ENCODE measurements around the gene OR2AG2.

The OR2AG2 gene

DNA sequence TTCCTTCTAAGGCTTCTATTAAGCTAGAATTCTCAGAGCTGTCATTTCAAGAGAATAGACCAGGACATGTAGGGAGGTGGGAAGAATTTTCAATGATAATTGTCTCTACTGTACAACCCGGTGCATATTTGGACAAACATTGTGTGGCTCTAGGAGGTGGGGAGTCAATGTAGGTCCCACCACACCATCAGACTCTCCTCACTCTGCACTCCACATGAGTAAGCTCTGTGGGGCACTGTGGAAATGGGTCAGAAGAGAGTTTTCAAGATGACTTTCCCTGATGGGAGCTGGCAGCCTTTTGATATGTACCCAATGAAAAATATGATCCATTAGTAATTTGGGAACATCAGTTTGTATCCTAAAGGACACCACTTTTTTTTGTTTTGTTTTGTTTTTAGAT lies 33.2 kb downstream of the OR2AG2 start:
- no peak for DNase-seq (ENCODE audit: low spot score)

DNA sequence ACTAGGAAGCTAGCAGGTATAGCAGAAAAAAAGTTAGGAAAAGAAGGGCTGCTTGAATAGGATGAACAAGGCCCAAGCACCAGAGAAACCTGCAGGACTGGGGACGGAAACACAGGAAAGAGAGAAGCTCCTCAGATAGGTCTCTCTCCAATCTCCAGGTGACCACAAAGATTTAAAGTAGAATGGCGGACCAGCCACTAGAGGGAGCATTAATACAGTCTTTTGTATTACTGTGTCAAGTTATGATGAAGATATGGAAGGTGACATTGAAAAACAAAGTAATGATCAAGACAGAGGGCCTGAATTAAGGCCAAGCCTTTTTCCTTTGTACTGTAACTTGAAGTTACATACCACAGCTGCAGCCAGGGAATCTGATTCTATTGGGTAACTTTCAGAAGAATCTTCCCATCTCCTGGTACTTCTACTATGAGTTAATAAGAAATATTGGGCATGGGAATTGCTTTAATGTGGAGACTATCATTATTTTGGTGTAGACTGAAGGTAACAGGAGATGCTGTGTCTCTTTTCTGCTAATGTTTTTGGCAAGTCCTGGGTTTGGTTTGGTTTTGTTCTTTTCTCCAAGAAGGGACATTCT lies 33.8 kb downstream of the OR2AG2 start:
- peak; percentile 13 for DNase-seq (ENCODE audit: low spot score)

GRCh38 chr11:6736495-6737121 lies 35.2 kb downstream of the OR2AG2 start:
- DNase-seq (ENCODE audit: low spot score) = no peak

DNA sequence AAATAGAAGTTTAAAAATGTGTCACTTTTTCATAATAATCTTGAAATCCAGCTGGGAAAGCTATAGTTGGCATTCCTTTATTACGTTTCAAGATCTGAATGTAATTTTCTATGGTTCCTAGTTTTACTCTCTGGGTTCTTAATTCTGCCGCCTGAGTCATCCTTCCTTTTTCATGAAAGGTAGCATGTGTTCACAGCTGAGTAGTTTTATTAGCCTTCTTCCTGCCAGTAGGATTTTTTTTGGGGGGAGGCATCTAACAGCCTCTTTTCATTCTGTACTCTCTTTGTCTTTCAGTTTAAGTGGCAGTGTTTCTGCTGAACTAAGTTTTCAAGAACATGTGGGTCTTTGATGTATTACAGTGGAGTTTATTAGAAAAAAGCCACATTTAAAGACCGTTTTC lies 36.5 kb downstream of the OR2AG2 start:
- DNase-seq (ENCODE audit: low spot score) = no peak

- no peak for DNase-seq (ENCODE audit: low spot score)
Observed at GRCh38 chr11:6734616-6735015, 37.2 kb downstream of the OR2AG2 start.

DNA sequence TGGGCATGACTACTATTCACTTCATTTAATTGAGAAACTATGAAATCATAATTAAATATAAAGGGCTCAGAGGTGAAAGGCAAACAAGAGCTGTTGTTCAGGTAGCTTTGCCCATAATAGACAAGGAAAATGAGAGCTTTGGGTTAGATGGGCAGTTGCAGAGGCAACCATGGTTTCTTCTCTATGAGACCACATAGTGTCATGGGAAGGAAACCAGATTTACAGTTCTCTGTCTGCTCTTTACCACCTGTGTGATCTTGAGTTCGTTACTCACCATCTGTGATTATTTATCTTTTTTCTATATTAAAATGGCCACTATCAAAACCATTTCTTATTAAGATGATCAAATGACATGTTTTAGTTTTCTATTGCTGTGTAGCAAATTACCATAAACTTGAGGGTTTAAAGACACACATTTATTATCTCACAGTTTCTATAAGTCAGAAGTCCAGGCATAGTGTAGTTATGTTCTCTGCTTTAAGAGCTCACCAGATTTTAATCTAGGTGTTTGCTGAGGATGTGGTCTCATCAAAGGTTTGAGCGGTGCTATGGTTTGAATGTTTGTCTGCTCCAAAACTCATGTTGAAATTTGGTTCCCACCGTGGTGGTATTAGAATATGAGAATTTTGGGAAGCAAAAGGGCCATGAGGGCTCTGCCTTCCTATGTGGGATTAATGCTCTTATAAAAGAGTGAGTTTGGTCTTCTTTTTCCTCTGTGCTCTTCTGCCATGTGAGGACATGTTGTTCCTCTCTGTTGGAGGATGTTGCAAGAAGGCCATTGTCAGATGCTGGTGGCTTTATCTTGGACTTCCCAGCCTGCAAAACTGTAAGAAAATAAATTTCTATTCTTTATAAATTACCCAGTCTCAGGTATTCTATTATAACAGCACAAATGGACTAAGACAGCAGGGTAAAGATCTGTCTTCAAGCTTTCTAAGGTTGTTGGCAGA lies 38.2 kb downstream of the OR2AG2 start:
- DNase-seq (ENCODE audit: low spot score) = no peak

- no peak for DNase-seq (ENCODE audit: low spot score)
Observed at GRCh38 chr11:6727971-6728760, 43.6 kb downstream of the OR2AG2 start.

GRCh38 chr11:6725386-6725896 lies 46.3 kb downstream of the OR2AG2 start:
- DNase-seq (ENCODE audit: low spot score) = no peak

DNA sequence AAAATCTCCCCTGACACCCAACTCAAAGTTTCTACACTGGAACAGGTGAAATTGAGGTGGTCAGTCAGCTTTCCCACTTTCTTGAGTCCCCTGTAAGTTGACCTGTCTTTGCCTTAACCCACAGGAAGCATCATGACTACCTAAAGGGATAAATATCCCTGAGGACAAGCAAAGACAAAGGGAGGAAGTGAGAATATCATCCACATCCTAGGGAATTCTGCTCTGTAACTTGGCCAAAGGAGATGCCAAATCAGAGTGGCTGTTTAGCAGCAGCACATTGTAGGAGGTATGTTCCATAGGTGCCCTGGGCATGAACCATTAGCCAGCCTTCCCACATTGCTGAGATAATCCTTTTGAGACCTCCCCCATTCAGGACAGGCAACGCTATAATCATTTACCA lies 47.8 kb downstream of the OR2AG2 start:
- no peak for DNase-seq (ENCODE audit: low spot score)

DNA sequence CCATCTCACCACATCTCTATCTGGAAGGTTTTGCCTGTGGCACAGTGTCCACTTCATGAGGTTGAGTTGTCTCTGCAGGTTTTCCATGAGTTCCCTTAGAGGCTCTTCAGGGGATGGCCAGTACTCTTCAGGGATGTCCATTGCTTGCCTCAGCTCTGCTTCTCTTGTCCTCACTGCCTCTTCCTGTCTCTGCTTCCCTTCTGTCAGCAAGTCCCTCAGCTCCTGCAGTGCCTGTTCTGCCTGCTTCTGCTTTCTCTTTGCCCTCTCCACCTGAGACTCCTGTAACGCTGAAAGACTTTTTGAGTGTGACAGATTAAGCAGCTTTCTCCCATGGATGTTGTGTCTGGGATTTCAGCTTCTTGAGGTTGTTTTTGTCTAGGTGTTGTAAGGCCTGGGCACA lies 50.4 kb downstream of the OR2AG2 start:
- no peak for DNase-seq (ENCODE audit: low spot score)

- no peak for DNase-seq (ENCODE audit: low spot score)
Observed at GRCh38 chr11:6719576-6719975, 52.2 kb downstream of the OR2AG2 start.

DNA sequence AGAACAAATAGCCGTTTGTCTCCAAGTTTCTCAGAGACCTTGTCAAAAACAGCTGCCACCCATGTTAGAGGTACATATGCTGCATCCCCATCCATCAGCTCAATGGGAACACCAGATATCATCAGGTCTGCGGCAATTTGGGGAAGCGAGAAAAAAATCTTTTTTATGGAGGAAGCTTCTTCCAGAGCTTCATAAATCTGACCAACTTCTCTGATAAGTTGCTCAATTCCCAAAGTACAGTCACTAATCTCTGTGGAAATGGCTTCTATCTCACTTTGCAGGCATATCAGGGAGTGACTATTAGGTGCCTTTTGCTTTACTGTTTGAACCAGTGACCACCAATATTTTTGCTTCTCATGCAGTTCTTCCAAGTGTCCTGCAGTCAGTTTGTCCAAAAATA lies 54.4 kb downstream of the OR2AG2 start:
- DNase-seq (ENCODE audit: low spot score) = no peak

Data from AG08396 (cell line).